Naive thymus-derived CD8-positive, alpha-beta T cell (primary cell): ENCODE results near the gene UIMC1. TPM values are rescaled to one million over a fixed set of nuclear protein-coding genes. Genes with fewer than 3 reads are reported as not detected.

Source experiments
- ATAC-seq, 2 donors: fragments of 150-1000 bp; cut with Tn5 transposase in 1 of 2; sonication (Bioruptor Pico), chemical (Tn5 transposase) in 1 of 2; 1 replicate in 1 of 2; 2 replicates in 1 of 2; pipeline ENCODE4 v1.10.0; 2021; ENCODE audit warnings: mild to moderate bottlenecking in 2 of 2, moderate library complexity in 2 of 2
- POLR2A ChIA-PET: fragments of 350-600 bp; sonication (Branson Sonifier 250); formaldehyde crosslinking; loops from one replicate; lab custom pipeline; 2021; ENCODE audit warnings: antibody characterized with exemption; lab: Charles Lee
- DNase-seq, 10 donors: peaks; one replicate each; pipeline versions ENCODE4 v3.0.0 to v3.0.0-alpha.2; 2020 to 2022
- H3K27ac Mint-ChIP-seq, 10 donors: one replicate each; pipeline ENCODE4 v1.8.0; 2020 to 2022; ENCODE audit warnings: mild to moderate bottlenecking in 10 of 10, mixed read lengths in 10 of 10, moderate library complexity in 4 of 10, inconsistent platforms in 1 of 10
- H3K27me3 Mint-ChIP-seq, 5 donors: one replicate each; pipeline ENCODE4 v1.8.0; 2021 to 2022; ENCODE audit warnings: mixed read lengths in 5 of 5
- H3K36me3 Mint-ChIP-seq, 3 donors: one replicate each; pipeline ENCODE4 v1.8.0; 2020 to 2022; ENCODE audit warnings: mixed read lengths in 3 of 3, mild to moderate bottlenecking in 2 of 3, inconsistent platforms in 1 of 3
- H3K4me1 Mint-ChIP-seq, 4 donors: one replicate each; pipeline ENCODE4 v1.8.0; 2021 to 2022; ENCODE audit warnings: mixed read lengths in 4 of 4
- H3K4me3 Mint-ChIP-seq, 10 donors: one replicate each; pipeline ENCODE4 v1.8.0; 2020 to 2022; ENCODE audit warnings: mild to moderate bottlenecking in 10 of 10, mixed read lengths in 10 of 10, moderate library complexity in 6 of 10, inconsistent platforms in 1 of 10
- H3K9me3 Mint-ChIP-seq, 9 donors: one replicate each; pipeline ENCODE4 v1.8.0; 2020 to 2022; ENCODE audit warnings: mixed read lengths in 9 of 9, mild to moderate bottlenecking in 3 of 9, inconsistent platforms in 1 of 9, moderate library complexity in 1 of 9
- polyA plus RNA-seq, 3 donors: library from polyadenylated mRNA; unstranded; fragments of 300-500 nt; fragmentation: Illumina TruSeq; gene quantifications; one replicate each; pipeline ENCODE4 v1.2.3, GENCODE V29; 2021
- total RNA-seq, 8 experiments: library from RNA in 2 of 8; stranded (reverse) in 2 of 8; gene quantifications; one replicate each; pipeline ENCODE4 v1.2.3 and lab custom pipeline; 2021 to 2026

UIMC1 gene
- total and polyA plus RNA-seq, 5 experiments from 2014 or later = 15.4 to 70.0 (median 31.0) TPM

DNA sequence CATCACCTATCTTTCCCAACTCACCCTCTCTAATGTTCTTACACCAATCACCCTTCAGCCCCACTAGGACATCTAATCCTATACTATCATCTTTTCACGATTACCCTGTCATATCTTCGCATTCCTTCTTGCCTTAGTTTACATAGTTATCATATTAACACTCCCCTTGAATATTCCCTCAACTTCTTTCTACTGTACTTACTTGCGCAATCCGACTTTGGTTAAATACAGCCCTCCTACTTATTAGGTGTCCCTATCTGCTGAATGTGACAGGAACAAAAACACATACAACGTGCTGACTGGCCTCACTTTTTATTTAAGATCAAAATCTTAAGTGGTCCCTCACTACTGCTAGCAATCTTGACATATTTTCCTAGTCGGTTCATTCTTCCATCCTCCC, 88.0 kb downstream of the UIMC1 start:
- DNase-seq (no peak), ATAC-seq (no peak)
- peak overlapping the region in 1 of 10 donors; percentile 2 for H3K27ac Mint-ChIP-seq
- H3K9me3 Mint-ChIP-seq = no peaks in the 10 kb centered on the region
- H3K36me3 Mint-ChIP-seq = peaks cover 0 to 67% (median 2%) of the 10 kb centered on the region in 3 donors
- no peak overlapping the region for H3K4me3 Mint-ChIP-seq
- H3K4me1 Mint-ChIP-seq = peaks cover 0 to 18% (median 12%) of the 10 kb centered on the region in 4 donors
- H3K27me3 Mint-ChIP-seq = no peaks in the 10 kb centered on the region
- POLR2A ChIA-PET = no interaction called here

DNA sequence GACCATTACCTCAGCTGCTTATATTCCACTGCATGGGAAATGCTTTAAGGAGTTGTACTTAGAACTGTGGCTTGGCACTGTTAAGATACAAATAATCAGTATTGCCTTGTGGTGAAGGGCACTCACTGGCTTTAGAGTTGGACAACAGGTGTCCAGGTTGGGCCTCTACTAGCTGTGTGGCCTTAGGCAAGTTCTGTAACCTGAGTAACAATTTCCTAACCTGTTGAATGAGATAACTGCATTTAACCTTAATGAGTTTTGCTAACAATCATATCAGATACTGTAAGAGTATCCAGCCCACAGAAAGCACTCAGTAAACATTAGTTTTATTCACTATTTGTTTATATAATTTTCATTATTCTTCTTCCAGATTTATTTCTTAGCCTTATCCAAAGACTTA, 90.2 kb downstream of the UIMC1 start:
- H3K36me3 Mint-ChIP-seq = peaks cover 0 to 65% (median 2%) of the 10 kb centered on the region in 3 donors
- no peaks in the 10 kb centered on the region for H3K27me3 Mint-ChIP-seq
- peaks cover 0 to 14% (median 10%) of the 10 kb centered on the region in 4 donors for H3K4me1 Mint-ChIP-seq
- DNase-seq (no peak), ATAC-seq (no peak)
- no peak overlapping the region for H3K4me3 Mint-ChIP-seq
- H3K9me3 Mint-ChIP-seq = no peaks in the 10 kb centered on the region
- H3K27ac Mint-ChIP-seq = peak overlapping the region in 3 of 10 donors; percentile 3 to 20 (median 15)
- POLR2A ChIA-PET = interaction anchor here (0.6 kb wide), 1 partner anchor 1219 kb away, joined by 5 read pairs; no protein-coding TSS in a partner anchor

DNA sequence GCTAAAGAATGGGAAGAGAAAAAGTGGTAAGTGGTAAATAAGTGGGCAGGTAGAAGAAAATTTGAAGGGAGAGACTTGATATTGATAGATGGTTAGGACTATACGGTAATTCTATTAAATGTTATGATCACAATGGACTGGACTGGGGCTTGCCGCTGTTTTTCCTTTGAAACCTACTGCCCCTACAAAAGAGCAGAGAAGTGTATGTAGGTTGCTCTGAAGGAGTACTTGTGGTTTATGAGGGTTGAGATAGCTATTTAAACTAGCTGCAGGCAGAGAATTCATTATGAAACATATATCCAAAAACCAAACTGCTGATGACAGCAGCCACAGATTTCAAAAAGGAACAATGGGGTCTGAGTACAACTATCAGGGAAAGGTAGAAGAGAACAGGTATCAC, 90.7 kb downstream of the UIMC1 start:
- Mint-ChIP-seq H3K27ac (peak overlapping the region in 6 of 10 donors; percentile 3 to 74 (median 41)), H3K36me3 (peaks cover 0 to 63% (median 2%) of the 10 kb centered on the region in 3 donors), H3K9me3 (no peaks in the 10 kb centered on the region), H3K27me3 (no peaks in the 10 kb centered on the region), H3K4me3 (no peak overlapping the region), H3K4me1 (peaks cover 0 to 12% (median 10%) of the 10 kb centered on the region in 4 donors)
- no peak for DNase-seq
- POLR2A ChIA-PET = interaction anchor here (0.6 kb wide), 2 partner anchors 250 to 1218 kb away, joined by 3 to 5 read pairs; no protein-coding TSS in a partner anchor
- no peak for ATAC-seq

DNA sequence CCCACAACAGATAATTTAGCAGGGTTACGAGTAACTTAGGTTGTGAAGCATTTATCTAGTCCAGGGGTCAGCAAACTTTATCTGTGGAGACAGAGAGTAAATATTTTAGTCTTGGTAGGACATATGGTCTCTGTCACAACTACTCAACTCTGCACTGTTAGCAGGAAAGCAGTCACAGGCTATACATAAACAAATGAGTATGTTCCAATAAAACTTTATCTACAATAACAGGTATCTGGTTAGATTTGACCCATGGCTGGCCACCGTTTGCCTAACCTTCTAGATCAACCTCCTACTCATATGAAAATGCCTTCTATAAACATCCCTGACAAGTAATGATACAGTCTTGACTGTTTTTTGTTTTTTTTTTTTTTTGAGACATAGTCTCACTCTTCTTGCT, 94.5 kb downstream of the UIMC1 start:
- POLR2A ChIA-PET = no interaction called here
- Mint-ChIP-seq H3K27me3 (no peaks in the 10 kb centered on the region), H3K4me1 (peaks cover 0 to 7% (median 5%) of the 10 kb centered on the region in 4 donors), H3K36me3 (peaks cover 0 to 76% (median 8%) of the 10 kb centered on the region in 3 donors), H3K4me3 (no peak overlapping the region), H3K27ac (peak overlapping the region in 1 of 10 donors; percentile 37), H3K9me3 (no peaks in the 10 kb centered on the region)
- DNase-seq = no peak
- ATAC-seq = no peak

DNA sequence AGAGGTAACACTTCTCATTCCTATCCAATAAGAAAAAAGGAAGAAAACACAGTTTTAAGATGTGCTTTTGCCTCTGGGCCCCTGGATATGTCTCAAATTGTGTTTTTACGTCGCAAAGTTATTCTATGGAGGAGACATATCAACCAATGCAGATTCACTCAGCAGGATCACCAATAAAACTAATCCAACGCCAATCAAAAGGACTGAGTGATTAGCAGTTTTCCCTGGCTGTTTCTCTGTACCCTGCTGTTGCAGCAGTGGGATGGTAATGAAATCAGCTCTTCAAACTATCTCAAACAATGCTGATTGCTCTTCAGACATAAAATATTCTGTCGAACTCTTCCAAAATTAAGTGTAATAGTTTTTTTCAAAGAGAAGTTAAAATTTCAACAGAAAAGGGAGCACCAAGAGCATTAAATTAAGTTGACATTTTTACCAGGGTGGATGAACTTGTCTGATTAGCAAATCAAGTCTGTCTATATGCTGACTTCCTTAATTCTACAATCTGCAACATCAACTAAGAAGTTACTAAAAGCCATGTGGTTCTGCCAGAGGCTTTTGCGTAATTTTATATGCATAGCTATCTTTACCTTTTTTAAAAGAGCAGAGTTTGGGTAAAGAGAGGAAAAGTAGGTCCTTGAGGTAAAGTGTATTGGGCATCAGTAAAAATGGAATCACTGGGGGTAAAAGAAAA, 97.8 kb downstream of the UIMC1 start:
- Mint-ChIP-seq H3K4me3 (no peak overlapping the region), H3K27me3 (no peaks in the 10 kb centered on the region), H3K9me3 (no peaks in the 10 kb centered on the region), H3K27ac (peak overlapping the region in 3 of 10 donors; percentile 35 to 57 (median 40)), H3K4me1 (peaks cover 0 to under 1% (median 0%) of the 10 kb centered on the region in 4 donors), H3K36me3 (peaks cover 5 to 86% (median 17%) of the 10 kb centered on the region in 3 donors)
- POLR2A ChIA-PET = no interaction called here
- no peak for ATAC-seq
- DNase-seq = no peak

DNA sequence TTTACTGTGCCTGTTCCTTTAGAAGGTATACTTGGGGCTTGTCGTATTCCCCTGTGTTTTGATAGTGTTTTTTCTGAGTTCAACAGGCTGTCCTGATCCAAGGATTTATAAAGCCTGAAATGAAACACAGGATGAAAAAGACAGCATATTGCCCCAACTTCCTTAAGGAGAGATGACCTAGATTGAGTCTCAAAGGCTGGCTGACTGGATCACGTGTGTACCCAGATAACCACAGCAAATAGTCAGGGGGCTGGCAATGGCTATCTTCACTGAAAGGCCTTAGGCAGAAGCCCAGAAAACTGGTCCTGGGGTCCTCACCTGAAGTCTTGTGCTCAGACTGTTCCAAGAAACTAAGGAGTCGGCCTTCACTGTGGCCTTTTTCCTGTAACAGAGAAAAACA, 99.8 kb downstream of the UIMC1 start:
- ATAC-seq (no peak), DNase-seq (no peak)
- POLR2A ChIA-PET = no interaction called here

DNA sequence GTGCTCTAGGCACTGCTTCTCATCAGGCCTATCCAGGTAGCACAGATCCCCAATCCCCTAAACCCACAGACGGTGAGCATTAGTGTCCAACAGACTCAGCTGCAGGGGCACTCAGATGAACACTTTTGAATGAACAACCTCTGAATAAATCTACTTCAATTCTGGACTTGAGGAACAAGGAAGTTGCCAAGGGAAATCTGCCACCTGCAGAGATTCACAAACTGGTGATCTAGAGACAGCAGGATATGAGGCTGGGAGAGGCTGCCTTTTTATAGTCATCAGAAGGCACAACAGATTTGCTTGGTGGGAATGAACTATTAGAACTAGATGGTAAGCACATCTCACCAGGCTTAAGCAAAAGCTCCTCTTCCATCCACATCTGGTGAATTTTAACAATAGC, 100.5 kb downstream of the UIMC1 start:
- Mint-ChIP-seq H3K27me3 (no peaks in the 10 kb centered on the region), H3K4me1 (peaks cover 0 to 10% (median 2%) of the 10 kb centered on the region in 4 donors), H3K36me3 (peaks cover 5 to 80% (median 17%) of the 10 kb centered on the region in 3 donors), H3K27ac (peak overlapping the region in 1 of 10 donors; percentile 44), H3K9me3 (no peaks in the 10 kb centered on the region), H3K4me3 (no peak overlapping the region)
- POLR2A ChIA-PET = no interaction called here
- no peak for DNase-seq
- no peak for ATAC-seq

More for the DNA sequence above, 99.8 kb downstream of the UIMC1 start:
- Mint-ChIP-seq H3K4me1 (peaks cover 0 to 8% (median under 1%) of the 10 kb centered on the region in 4 donors), H3K4me3 (no peak overlapping the region), H3K9me3 (no peaks in the 10 kb centered on the region), H3K36me3 (peaks cover 5 to 84% (median 17%) of the 10 kb centered on the region in 3 donors), H3K27me3 (no peaks in the 10 kb centered on the region), H3K27ac (no peak overlapping the region)

DNA sequence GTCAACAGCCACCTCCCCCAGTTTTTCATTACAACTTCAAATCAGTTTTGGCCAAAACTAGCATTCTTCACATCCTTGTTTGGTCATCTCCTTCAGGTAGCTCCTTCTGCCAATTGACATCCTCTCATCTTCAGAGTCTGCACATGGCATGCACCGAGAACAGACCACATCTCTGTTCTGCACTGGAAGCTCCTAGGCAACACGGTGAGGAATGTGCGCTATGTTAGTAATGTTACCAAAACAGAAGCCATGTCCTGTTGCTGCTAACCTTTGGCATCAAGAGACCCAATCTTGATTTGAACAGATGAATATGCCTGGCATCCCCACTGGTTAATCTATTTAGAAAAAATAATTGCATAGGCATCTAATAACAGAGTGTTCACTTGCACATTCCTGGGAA, 102.3 kb downstream of the UIMC1 start:
- Mint-ChIP-seq H3K36me3 (peaks cover 5 to 63% (median 17%) of the 10 kb centered on the region in 3 donors), H3K9me3 (no peaks in the 10 kb centered on the region), H3K27ac (no peak overlapping the region), H3K4me1 (peaks cover 6 to 23% (median 7%) of the 10 kb centered on the region in 4 donors), H3K4me3 (no peak overlapping the region), H3K27me3 (no peaks in the 10 kb centered on the region)
- no peak for ATAC-seq
- POLR2A ChIA-PET = interaction anchor here (1.6 kb wide), 1 partner anchor 243 kb away, joined by 3 read pairs; no protein-coding TSS in a partner anchor
- DNase-seq = no peak

DNA sequence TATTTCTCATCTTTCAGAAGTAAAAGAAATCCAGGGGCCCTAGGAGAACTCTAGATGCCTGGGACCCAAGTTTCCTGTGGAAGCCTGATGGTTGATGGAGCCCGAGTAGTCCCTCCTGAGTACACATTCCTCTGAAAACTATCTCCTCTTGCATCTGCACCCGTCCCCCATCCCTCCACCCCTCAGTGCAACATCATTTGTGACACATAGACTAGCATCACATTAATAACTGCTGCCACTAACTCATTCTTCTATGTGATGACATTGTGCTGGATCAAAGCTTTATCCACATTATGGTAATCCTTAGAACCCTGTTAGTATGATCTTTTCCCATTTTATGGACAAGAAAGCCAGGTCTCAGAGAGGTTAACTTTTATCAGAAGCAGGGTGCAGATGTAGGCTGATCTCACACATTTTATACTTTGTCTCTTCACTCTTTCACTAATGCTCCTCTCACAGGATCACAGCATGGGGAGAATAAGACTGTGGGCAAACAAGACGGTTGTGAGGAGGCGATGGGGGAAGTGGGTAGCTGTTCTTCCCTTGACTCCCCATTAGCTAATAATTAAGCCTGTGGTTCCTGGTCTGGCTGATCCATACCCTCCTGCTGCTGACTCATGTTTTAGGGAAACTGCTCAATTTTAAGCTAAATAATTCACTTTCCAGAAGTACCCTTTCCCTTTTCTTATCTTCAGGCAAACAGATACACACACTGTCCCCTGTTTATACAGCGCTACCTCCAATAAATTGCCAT, 103.5 kb downstream of the UIMC1 start:
- peaks cover 11 to 28% (median 13%) of the 10 kb centered on the region in 4 donors for H3K4me1 Mint-ChIP-seq
- POLR2A ChIA-PET = interaction anchor here (1.6 kb wide), 1 partner anchor 242 kb away, joined by 3 read pairs; no protein-coding TSS in a partner anchor
- no peaks in the 10 kb centered on the region for H3K9me3 Mint-ChIP-seq
- peaks cover 5 to 53% (median 12%) of the 10 kb centered on the region in 3 donors for H3K36me3 Mint-ChIP-seq
- H3K27ac Mint-ChIP-seq = peak overlapping the region in 6 of 10 donors; percentile 7 to 70 (median 30)
- no peak for DNase-seq
- H3K27me3 Mint-ChIP-seq = peaks cover 0 to 2% (median 0%) of the 10 kb centered on the region in 5 donors
- H3K4me3 Mint-ChIP-seq = no peak overlapping the region
- no peak for ATAC-seq

DNA sequence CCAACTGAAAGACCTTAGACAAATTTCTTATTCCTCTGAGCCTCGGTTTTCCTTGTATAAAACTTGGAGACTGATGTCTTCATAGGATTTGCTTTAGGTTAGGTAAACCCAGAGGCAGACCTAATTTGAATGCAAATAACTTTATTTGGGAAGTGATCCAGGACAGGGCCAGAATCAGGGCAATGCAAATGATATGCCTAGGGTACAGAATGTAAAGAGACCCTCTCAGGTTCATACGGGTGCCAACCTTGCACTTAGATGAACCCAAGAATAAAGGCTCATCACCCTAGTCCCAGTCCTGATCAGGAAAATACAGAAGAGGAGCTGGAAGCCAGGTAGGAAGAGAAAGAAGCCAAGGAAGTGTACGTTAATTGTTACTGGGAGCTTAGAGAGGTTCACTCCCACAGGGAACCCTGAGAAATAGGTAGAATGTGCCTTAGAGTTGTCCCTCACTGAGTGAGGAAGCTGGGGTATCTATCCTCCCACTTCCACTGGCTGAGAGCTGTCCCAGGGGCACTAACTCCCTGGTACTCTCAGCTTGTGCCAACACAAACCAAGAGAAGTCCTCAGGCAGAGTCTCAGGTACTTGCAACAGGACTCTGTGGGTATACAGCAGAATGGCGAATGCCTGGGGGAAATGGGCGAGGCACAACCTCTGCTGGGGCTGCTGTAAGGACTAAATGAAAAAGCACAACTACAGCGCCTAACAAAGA, 104.3 kb downstream of the UIMC1 start:
- peaks cover 0 to 10% (median 3%) of the 10 kb centered on the region in 5 donors for H3K27me3 Mint-ChIP-seq
- peaks cover 5 to 45% (median 9%) of the 10 kb centered on the region in 3 donors for H3K36me3 Mint-ChIP-seq
- H3K9me3 Mint-ChIP-seq = no peaks in the 10 kb centered on the region
- POLR2A ChIA-PET = interaction anchor here (1.6 kb wide), 1 partner anchor 241 kb away, joined by 3 read pairs; no protein-coding TSS in a partner anchor
- no peak overlapping the region for H3K4me3 Mint-ChIP-seq
- ATAC-seq (no peak), DNase-seq (no peak)
- peak overlapping the region in 2 of 10 donors; percentile 42 to 45 for H3K27ac Mint-ChIP-seq
- H3K4me1 Mint-ChIP-seq = peaks cover 12 to 30% (median 14%) of the 10 kb centered on the region in 4 donors

DNA sequence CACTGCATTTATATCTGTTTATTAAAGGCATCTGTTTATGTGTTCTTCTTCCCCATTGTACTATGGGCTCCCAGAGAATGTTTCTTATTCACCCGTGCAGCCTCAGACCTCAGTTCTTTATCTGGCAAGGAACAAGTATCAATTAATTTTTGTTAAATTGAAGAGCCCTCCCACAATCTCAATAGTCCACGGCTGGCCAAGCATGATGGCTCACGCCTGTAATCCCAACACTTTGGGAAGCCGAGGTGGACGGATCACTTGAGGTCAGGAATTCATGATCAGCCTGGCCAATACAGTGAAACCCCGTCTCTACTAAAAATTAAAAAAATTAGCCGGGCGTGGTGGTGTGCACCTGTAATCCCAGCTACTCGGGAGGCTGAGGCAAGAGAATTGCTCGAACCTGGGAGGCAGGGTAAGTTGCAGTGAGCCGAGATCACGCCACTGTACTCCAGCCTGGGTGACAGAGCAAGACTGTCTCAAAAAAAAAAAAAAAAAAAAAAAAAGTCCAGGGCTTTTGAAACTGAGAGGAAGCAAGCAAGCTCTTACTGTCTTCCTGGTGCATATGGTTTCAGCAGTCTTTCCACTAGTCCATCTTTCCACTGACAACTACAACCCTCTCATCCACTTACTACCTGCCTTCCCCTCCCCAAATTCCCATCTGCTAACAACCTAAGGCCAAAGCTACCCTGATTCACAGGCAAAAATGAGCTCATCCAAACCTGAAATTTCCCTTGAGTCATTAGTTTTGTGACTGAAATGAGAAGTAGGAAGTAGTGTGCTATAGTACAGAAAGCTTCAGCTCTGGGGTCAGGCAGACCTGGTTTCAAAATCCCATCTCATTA, 105.1 kb downstream of the UIMC1 start:
- POLR2A ChIA-PET = no interaction called here
- Mint-ChIP-seq H3K27ac (peak overlapping the region in 5 of 10 donors; percentile 14 to 67 (median 45)), H3K36me3 (peaks cover 5 to 37% (median 9%) of the 10 kb centered on the region in 3 donors), H3K4me3 (peak overlapping the region in 1 of 10 donors; percentile 17), H3K27me3 (peaks cover 0 to 13% (median 4%) of the 10 kb centered on the region in 5 donors), H3K4me1 (peaks cover 12 to 30% (median 14%) of the 10 kb centered on the region in 4 donors), H3K9me3 (no peaks in the 10 kb centered on the region)
- DNase-seq (no peak), ATAC-seq (no peak)
